NB4 (cell line): Measurements from ENCODE around the gene LY6G5B.

Experiments
- POLR2A ChIP-seq: IDR thresholded peaks from 2 replicates; pipeline ENCODE4 v1.6.1; 2011; ENCODE audit warnings: mild to moderate bottlenecking; ENCODE audit not compliant: insufficient read length; ENCODE audit errors: extremely low read depth
- TF ChIP-seq, protein P1 (sequence below): IDR thresholded peaks from one replicate; pipeline ENCODE4 v1.5.1; 2012; ENCODE audit warnings: low read depth, low read length

DNA sequence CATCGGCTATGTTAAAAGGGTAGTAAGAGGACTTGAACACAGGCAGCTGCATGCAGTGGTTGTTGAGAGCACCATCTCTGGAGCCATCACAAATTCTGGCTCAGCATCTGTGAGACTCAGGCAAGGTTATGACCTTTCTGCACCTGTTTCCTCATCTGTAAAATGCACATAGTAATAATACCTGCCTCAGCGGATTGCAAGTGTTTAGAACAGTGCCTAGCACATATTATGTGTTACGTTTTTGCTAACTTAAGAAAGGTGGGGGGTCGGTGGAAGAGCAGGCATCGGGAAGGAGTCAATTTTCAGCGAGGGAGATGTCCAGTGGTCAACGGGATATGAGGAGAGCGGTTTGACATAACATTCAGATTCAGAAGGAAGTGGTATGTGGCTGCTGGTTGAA is 8.2 kb downstream of the LY6G5B start:
- TF ChIP-seq, protein P1, sequence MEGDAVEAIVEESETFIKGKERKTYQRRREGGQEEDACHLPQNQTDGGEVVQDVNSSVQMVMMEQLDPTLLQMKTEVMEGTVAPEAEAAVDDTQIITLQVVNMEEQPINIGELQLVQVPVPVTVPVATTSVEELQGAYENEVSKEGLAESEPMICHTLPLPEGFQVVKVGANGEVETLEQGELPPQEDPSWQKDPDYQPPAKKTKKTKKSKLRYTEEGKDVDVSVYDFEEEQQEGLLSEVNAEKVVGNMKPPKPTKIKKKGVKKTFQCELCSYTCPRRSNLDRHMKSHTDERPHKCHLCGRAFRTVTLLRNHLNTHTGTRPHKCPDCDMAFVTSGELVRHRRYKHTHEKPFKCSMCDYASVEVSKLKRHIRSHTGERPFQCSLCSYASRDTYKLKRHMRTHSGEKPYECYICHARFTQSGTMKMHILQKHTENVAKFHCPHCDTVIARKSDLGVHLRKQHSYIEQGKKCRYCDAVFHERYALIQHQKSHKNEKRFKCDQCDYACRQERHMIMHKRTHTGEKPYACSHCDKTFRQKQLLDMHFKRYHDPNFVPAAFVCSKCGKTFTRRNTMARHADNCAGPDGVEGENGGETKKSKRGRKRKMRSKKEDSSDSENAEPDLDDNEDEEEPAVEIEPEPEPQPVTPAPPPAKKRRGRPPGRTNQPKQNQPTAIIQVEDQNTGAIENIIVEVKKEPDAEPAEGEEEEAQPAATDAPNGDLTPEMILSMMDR, result no peak
- no peak for TF ChIP-seq POLR2A
